ENCODE data around the gene RNPEPL1. TPM values are rescaled to one million over a fixed set of nuclear protein-coding genes. Genes with fewer than 3 reads are reported as not detected.
"Not testable (repeated sequence)": the region's sequence is repeated elsewhere in the genome, so short reads cannot be mapped to it uniquely, and the experiment has no call there.

Gene RNPEPL1
- total RNA-seq, 1 experiment from 2014 or later = 88.2 TPM

GRCh38 chr2:240520974-240521350 lies 47.3 kb upstream of the RNPEPL1 start:
- Histone ChIP-seq H3K9me3 (ENCODE audit: control insufficient read depth, insufficient read depth, low read depth, low read length) (peaks cover 15% of the 10 kb centered on the region; the same call in 1 of the 2 replicates), H3K36me3 (ENCODE audit: control insufficient read depth, insufficient read depth, low read length) (no peaks in the 10 kb centered on the region), H3K4me3 (ENCODE audit: low read depth in 2 of 2, low read length in 2 of 2) (no peak overlapping the region), H3K27ac (ENCODE audit: low read length) (no peak overlapping the region), H3K27me3 (ENCODE audit: control insufficient read depth, insufficient read depth, low read length) (no peaks in the 10 kb centered on the region), H3K4me1 (ENCODE audit: control insufficient read depth, insufficient read depth, low read length) (no peaks in the 10 kb centered on the region)
- CTCF ChIA-PET = no interaction called here
- no peak for DNase-seq (ENCODE audit: low read depth, low spot score)
- intact Hi-C loops (cut with micrococcal nuclease; ENCODE audit: unreplicated experiment) (no loop called here), in situ Hi-C loops (cut with HindIII; ENCODE audit: low pct_unique_long_range_greater_than_20kb, low sequenced_read_pairs) (no loop called here)
- TF ChIP-seq, protein P1, sequence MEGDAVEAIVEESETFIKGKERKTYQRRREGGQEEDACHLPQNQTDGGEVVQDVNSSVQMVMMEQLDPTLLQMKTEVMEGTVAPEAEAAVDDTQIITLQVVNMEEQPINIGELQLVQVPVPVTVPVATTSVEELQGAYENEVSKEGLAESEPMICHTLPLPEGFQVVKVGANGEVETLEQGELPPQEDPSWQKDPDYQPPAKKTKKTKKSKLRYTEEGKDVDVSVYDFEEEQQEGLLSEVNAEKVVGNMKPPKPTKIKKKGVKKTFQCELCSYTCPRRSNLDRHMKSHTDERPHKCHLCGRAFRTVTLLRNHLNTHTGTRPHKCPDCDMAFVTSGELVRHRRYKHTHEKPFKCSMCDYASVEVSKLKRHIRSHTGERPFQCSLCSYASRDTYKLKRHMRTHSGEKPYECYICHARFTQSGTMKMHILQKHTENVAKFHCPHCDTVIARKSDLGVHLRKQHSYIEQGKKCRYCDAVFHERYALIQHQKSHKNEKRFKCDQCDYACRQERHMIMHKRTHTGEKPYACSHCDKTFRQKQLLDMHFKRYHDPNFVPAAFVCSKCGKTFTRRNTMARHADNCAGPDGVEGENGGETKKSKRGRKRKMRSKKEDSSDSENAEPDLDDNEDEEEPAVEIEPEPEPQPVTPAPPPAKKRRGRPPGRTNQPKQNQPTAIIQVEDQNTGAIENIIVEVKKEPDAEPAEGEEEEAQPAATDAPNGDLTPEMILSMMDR (IDR thresholded peaks at IDR 0.05) = no peak
- no peak for TF ChIP-seq SIN3A (IDR thresholded peaks at IDR 0.05; ENCODE audit: borderline replicate concordance, insufficient read depth, low read depth, low read length)
- no peak for TF ChIP-seq TCF7L2 (IDR thresholded peaks at IDR 0.05; ENCODE audit: low read depth, low read length)
- TF ChIP-seq, protein P2, sequence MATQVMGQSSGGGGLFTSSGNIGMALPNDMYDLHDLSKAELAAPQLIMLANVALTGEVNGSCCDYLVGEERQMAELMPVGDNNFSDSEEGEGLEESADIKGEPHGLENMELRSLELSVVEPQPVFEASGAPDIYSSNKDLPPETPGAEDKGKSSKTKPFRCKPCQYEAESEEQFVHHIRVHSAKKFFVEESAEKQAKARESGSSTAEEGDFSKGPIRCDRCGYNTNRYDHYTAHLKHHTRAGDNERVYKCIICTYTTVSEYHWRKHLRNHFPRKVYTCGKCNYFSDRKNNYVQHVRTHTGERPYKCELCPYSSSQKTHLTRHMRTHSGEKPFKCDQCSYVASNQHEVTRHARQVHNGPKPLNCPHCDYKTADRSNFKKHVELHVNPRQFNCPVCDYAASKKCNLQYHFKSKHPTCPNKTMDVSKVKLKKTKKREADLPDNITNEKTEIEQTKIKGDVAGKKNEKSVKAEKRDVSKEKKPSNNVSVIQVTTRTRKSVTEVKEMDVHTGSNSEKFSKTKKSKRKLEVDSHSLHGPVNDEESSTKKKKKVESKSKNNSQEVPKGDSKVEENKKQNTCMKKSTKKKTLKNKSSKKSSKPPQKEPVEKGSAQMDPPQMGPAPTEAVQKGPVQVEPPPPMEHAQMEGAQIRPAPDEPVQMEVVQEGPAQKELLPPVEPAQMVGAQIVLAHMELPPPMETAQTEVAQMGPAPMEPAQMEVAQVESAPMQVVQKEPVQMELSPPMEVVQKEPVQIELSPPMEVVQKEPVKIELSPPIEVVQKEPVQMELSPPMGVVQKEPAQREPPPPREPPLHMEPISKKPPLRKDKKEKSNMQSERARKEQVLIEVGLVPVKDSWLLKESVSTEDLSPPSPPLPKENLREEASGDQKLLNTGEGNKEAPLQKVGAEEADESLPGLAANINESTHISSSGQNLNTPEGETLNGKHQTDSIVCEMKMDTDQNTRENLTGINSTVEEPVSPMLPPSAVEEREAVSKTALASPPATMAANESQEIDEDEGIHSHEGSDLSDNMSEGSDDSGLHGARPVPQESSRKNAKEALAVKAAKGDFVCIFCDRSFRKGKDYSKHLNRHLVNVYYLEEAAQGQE (IDR thresholded peaks at IDR 0.05; ENCODE audit: insufficient read depth in 1 of 2, low read depth in 2 of 2, low read length in 1 of 2) = no peak
- TF ChIP-seq POLR2AphosphoS5 (IDR thresholded peaks at IDR 0.05; ENCODE audit: low read depth, low read length) = no peak
- ATAC-seq = no peak
- no TSS peak for BruUV-seq (replicated peaks)
- POLR2A ChIA-PET = no interaction called here

- peaks cover 20% of the 10 kb centered on the region; the same call in 1 of the 2 replicates for H3K9me3 ChIP-seq (ENCODE audit: control insufficient read depth, insufficient read depth, low read depth, low read length)
These were observed 46.4 kb upstream of the RNPEPL1 start for GRCh38 chr2:240521885-240522284.

DNA sequence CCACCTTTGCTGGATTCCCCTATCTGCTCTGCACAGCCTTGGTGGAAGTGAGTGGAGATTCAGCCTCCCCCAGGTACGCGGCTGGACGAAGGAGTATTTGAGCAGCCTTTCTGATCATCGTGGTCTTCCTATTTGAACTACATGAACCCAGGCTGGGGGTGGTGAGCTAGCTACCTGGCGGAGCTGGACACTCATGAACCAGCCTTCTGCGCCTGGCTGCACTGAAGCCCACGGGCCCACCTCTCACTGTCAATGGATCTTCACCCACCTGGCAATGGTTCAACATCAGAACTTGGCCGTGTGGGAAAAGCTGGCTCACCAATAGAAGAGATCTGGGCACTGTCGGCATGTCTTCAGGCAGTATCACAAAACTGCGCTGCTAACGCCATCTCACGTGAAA lies 45.9 kb upstream of the RNPEPL1 start:
- Histone ChIP-seq H3K4me3 (ENCODE audit: low read depth in 2 of 2, low read length in 2 of 2) (no peak overlapping the region), H3K27ac (ENCODE audit: low read length) (no peak overlapping the region), H3K4me1 (ENCODE audit: control insufficient read depth, insufficient read depth, low read length) (no peaks in the 10 kb centered on the region), H3K27me3 (ENCODE audit: control insufficient read depth, insufficient read depth, low read length) (no peaks in the 10 kb centered on the region), H3K36me3 (ENCODE audit: control insufficient read depth, insufficient read depth, low read length) (no peaks in the 10 kb centered on the region), H3K9me3 (ENCODE audit: control insufficient read depth, insufficient read depth, low read depth, low read length) (peaks cover 20% of the 10 kb centered on the region; the same call in 1 of the 2 replicates)
- DNase-seq (ENCODE audit: low read depth, low spot score) (no peak), ATAC-seq (no peak)
- TF ChIP-seq, protein P1 (IDR thresholded peaks at IDR 0.05) = no peak
- TF ChIP-seq, protein P2 (IDR thresholded peaks at IDR 0.05; ENCODE audit: insufficient read depth in 1 of 2, low read depth in 2 of 2, low read length in 1 of 2) = no peak
- TF ChIP-seq POLR2AphosphoS5 (IDR thresholded peaks at IDR 0.05; ENCODE audit: low read depth, low read length) (no peak), SIN3A (IDR thresholded peaks at IDR 0.05; ENCODE audit: borderline replicate concordance, insufficient read depth, low read depth, low read length) (no peak), TCF7L2 (IDR thresholded peaks at IDR 0.05; ENCODE audit: low read depth, low read length) (no peak)
- ChIA-PET POLR2A (no interaction called here), CTCF (no interaction called here)
- intact Hi-C loops (cut with micrococcal nuclease; ENCODE audit: unreplicated experiment) (no loop called here), in situ Hi-C loops (cut with HindIII; ENCODE audit: low pct_unique_long_range_greater_than_20kb, low sequenced_read_pairs) (no loop called here)
- BruUV-seq (replicated peaks) = no TSS peak

More at GRCh38 chr2:240521885-240522284, 46.4 kb upstream of the RNPEPL1 start:
- BruUV-seq (replicated peaks); POLR2A ChIA-PET; ATAC-seq; CTCF ChIA-PET; H3K27me3 ChIP-seq (ENCODE audit: control insufficient read depth, insufficient read depth, low read length); H3K4me3 ChIP-seq (ENCODE audit: low read depth in 2 of 2, low read length in 2 of 2); H3K27ac ChIP-seq (ENCODE audit: low read length); H3K4me1 ChIP-seq (ENCODE audit: control insufficient read depth, insufficient read depth, low read length); in situ Hi-C loops (cut with HindIII; ENCODE audit: low pct_unique_long_range_greater_than_20kb, low sequenced_read_pairs); H3K36me3 ChIP-seq (ENCODE audit: control insufficient read depth, insufficient read depth, low read length); DNase-seq (ENCODE audit: low read depth, low spot score); intact Hi-C loops (cut with micrococcal nuclease; ENCODE audit: unreplicated experiment): not testable (repeated sequence)
